HG03520 (cell line): ENCODE measurements around the gene SIGLECL1.
"Not testable (repeated sequence)": the region's sequence is repeated elsewhere in the genome, so short reads cannot be mapped to it uniquely, and the experiment has no call there.

Experiments
- ATAC-seq: cut with Tn5 transposase; IDR thresholded peaks from one replicate; pipeline ENCODE4 v1.9.1; 2021; ENCODE audit warnings: mild to moderate bottlenecking, moderate library complexity; ENCODE audit not compliant: unreplicated experiment

Gene SIGLECL1

GRCh38 chr19:51250786-51251467 is at the start of gene SIGLECL1:
TSS of gene SIGLECL1 (plus strand) at chr19:51251080. CDS start at chr19:51264073, 12,993 bp downstream.
- ATAC-seq, result no peak

- no peak for ATAC-seq
Observed at GRCh38 chr19:51201712-51202111, 49.2 kb upstream of the SIGLECL1 start.

- no peak for ATAC-seq
Observed at GRCh38 chr19:51203916-51204315, 47.0 kb upstream of the SIGLECL1 start.

- ATAC-seq, result no peak
Observed at GRCh38 chr19:51204321-51204720, 46.6 kb upstream of the SIGLECL1 start.

GRCh38 chr19:51207747-51208146 is 43.1 kb upstream of the SIGLECL1 start:
- ATAC-seq, result no peak

- ATAC-seq, result no peak
Observed at GRCh38 chr19:51210191-51210784, 40.6 kb upstream of the SIGLECL1 start.

GRCh38 chr19:51210874-51211361 is 40.0 kb upstream of the SIGLECL1 start:
- ATAC-seq, result not testable (repeated sequence)

- no peak for ATAC-seq
Observed at GRCh38 chr19:51211833-51212232, 39.0 kb upstream of the SIGLECL1 start.

GRCh38 chr19:51219307-51219706 is 31.6 kb upstream of the SIGLECL1 start:
- ATAC-seq, result no peak

GRCh38 chr19:51219971-51220370 is 30.9 kb upstream of the SIGLECL1 start:
- ATAC-seq, result no peak

- no peak for ATAC-seq
Observed at GRCh38 chr19:51220996-51221395, 29.9 kb upstream of the SIGLECL1 start.

- ATAC-seq, result no peak
Observed at GRCh38 chr19:51224163-51224641, 26.7 kb upstream of the SIGLECL1 start.

- not testable (repeated sequence) for ATAC-seq
Observed at GRCh38 chr19:51224898-51225393, 25.9 kb upstream of the SIGLECL1 start, which contains the start of gene CD33. TSS of gene CD33 (plus strand) at chr19:51225080. CDS start at chr19:51225119, 39 bp downstream.

GRCh38 chr19:51226067-51226466 is 24.8 kb upstream of the SIGLECL1 start:
- ATAC-seq, result no peak

GRCh38 chr19:51227326-51227725 is 23.6 kb upstream of the SIGLECL1 start:
- no peak for ATAC-seq

- no peak for ATAC-seq
Observed at GRCh38 chr19:51227966-51228365, 22.9 kb upstream of the SIGLECL1 start.

- ATAC-seq, result no peak
Observed at GRCh38 chr19:51240866-51241265, 10.0 kb upstream of the SIGLECL1 start.

- no peak for ATAC-seq
Observed at GRCh38 chr19:51242881-51243630, 7.8 kb upstream of the SIGLECL1 start.

- ATAC-seq, result no peak
Observed at GRCh38 chr19:51246164-51246552, 4.7 kb upstream of the SIGLECL1 start.

- ATAC-seq, result no peak
Observed at GRCh38 chr19:51247972-51248590, 2.8 kb upstream of the SIGLECL1 start.

- ATAC-seq, result no peak
Observed at GRCh38 chr19:51251468-51251820, 564 bp downstream of the SIGLECL1 start.
